ENCODE measurements around the gene CREBBP. TPM values are rescaled to one million over a fixed set of nuclear protein-coding genes. Genes with fewer than 3 reads are reported as not detected.

The CREBBP gene
- total and polyA plus RNA-seq, 9 of the 15 experiments (the other 6 are each of a cell fraction or from before 2014, with no cell fraction given): 0.70 to 24.8 (median 5.6) TPM

DNA sequence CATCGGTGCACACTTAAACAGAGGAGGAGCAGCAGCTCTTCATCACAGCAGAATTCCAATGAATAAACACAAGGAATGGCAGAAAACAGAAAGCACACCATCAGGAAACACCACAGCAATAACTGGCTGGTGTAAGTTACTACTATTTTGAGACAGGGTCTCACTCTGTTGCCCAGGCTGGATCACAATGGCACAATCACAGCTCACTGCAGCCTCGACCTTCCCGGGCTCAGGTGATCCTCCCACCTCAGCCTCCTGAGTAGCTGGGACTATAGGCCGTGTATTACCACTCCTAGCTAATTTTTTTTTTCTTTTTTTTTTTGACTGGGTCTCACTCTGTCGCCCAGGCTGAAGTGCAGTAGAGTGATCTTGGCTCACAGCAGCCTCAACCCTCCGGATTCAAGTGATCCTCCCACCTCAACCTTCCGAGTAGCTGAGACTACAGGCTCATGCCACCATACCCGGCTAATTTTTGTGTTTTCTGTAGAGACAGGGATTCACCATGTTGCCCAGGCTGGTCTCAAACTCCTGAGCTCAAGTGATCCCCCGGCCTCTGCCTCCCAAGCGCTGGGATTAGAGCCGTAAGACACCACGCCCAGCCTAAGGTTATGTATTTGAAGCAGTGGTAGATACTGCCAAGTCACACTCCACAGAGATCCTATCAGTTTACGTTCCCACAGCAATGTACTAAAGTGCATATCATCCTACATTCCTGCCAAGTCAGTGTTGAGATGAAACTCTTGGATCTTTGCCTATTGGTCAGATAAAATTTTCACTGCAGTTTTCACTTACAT lies 183.9 kb downstream of the CREBBP start (continued):
- TF ChIP-seq ZBTB2 (IDR thresholded peaks at IDR 0.05): 0 out of 2 replicates have a peak, but pooled peaks have one; percentile 13
- peak; percentile 52; the same call in 1 of the 2 replicates for TF ChIP-seq CREM (IDR thresholded peaks at IDR 0.05; ENCODE audit: low read depth)
- TF ChIP-seq TEAD1 (CRISPR knock-in tag; IDR thresholded peaks at IDR 0.05): peak in 1 of 2 experiments; percentile 86; a peak in 2 of 4 replicates
- TF ChIP-seq ZNF408 (CRISPR knock-in tag; IDR thresholded peaks at IDR 0.05; ENCODE audit: low read depth): no peak
- TF ChIP-seq TEAD2 (tag; IDR thresholded peaks at IDR 0.05): peak; percentile 87
- peak; percentile 99 for TF ChIP-seq ZNF316 (IDR thresholded peaks at IDR 0.05)
- TF ChIP-seq NBN (IDR thresholded peaks at IDR 0.05; ENCODE audit: low read depth): peak; percentile 50; the same call in 1 of the 2 replicates
- TF ChIP-seq TCF7 (IDR thresholded peaks at IDR 0.05; ENCODE audit: borderline replicate concordance): no peak
- TF ChIP-seq EP300 (IDR thresholded peaks at IDR 0.05; ENCODE audit: low read length): peak; percentile 61
- peak; percentile 12; the same call in 1 of the 2 replicates for TF ChIP-seq SOX6 (IDR thresholded peaks at IDR 0.05)
- TF ChIP-seq RFX1 (IDR thresholded peaks at IDR 0.05): peak; percentile 77
- TF ChIP-seq, protein P1, sequence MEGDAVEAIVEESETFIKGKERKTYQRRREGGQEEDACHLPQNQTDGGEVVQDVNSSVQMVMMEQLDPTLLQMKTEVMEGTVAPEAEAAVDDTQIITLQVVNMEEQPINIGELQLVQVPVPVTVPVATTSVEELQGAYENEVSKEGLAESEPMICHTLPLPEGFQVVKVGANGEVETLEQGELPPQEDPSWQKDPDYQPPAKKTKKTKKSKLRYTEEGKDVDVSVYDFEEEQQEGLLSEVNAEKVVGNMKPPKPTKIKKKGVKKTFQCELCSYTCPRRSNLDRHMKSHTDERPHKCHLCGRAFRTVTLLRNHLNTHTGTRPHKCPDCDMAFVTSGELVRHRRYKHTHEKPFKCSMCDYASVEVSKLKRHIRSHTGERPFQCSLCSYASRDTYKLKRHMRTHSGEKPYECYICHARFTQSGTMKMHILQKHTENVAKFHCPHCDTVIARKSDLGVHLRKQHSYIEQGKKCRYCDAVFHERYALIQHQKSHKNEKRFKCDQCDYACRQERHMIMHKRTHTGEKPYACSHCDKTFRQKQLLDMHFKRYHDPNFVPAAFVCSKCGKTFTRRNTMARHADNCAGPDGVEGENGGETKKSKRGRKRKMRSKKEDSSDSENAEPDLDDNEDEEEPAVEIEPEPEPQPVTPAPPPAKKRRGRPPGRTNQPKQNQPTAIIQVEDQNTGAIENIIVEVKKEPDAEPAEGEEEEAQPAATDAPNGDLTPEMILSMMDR (IDR thresholded peaks at IDR 0.05 in 2 of 3, conservative IDR thresholded peaks at IDR 0.05 in 1 of 3; ENCODE audit: insufficient read depth in 2 of 3, low read depth in 1 of 3, low read length in 3 of 3): no peak
- TF ChIP-seq POLR2A (conservative IDR thresholded peaks at IDR 0.05): peak; percentile 48
- peak; percentile 38; the same call in 1 of the 2 replicates for TF ChIP-seq HDAC2 (IDR thresholded peaks at IDR 0.05)
- TF ChIP-seq ZNF592 (IDR thresholded peaks at IDR 0.05): 0 out of 2 replicates have a peak, but pooled peaks have one; percentile 35
- TF ChIP-seq ZNF143 (CRISPR knock-in tag; IDR thresholded peaks at IDR 0.05): no peak
- no peak for TF ChIP-seq LCOR (CRISPR knock-in tag; IDR thresholded peaks at IDR 0.05)
- TF ChIP-seq PYGO2 (tag; IDR thresholded peaks at IDR 0.05): no peak
- TF ChIP-seq KDM1A (IDR thresholded peaks at IDR 0.05): no peak
- no peak for TF ChIP-seq ARHGAP35 (IDR thresholded peaks at IDR 0.05; ENCODE audit: partially characterized antibody)
- TF ChIP-seq POLR2B (IDR thresholded peaks at IDR 0.05; ENCODE audit: low read depth, partially characterized antibody): peak; percentile 26
- TF ChIP-seq POLR2AphosphoS2 (IDR thresholded peaks at IDR 0.05; ENCODE audit: low read length): no peak

All from K562 (cell line).